Common myeloid progenitor, CD34-positive (primary cell): ENCODE results near the gene ZNF853.

Experiments
- CTCF ChIA-PET: fragments of 350-600 bp; sonication (Branson Sonifier 250); formaldehyde crosslinking; loops from one replicate; lab custom pipeline; 2021; ENCODE audit warnings: antibody characterized with exemption; lab: Charles Lee
- POLR2A ChIA-PET: fragments of 350-600 bp; sonication (Branson Sonifier 250); formaldehyde crosslinking; loops from one replicate; lab custom pipeline; 2021; ENCODE audit warnings: antibody characterized with exemption; lab: Charles Lee
- DNase-seq, 3 donors: peaks; one replicate each; pipeline versions ENCODE4 v3.0.0 to v3.0.0-alpha.2; 2013
- H3K27ac ChIP-seq, 2 experiments: 1 replicate in 1 of 2; 2 replicates in 1 of 2; pipeline ENCODE4 v1.7.0; 2013; ENCODE audit warnings: inconsistent platforms in 2 of 2, low read length in 2 of 2, mild to moderate bottlenecking in 2 of 2, low read depth in 1 of 2, moderate library complexity in 1 of 2; ENCODE audit not compliant: severe bottlenecking in 2 of 2, insufficient read depth in 1 of 2, poor library complexity in 1 of 2
- H3K27me3 ChIP-seq, 5 experiments: replicated peaks in 2 of 5; 1 replicate in 3 of 5; 2 replicates in 2 of 5; pipeline versions ENCODE4 v1.6.1 to v1.7.0; 2013; ENCODE audit warnings: low read length in 4 of 5, mild to moderate bottlenecking in 2 of 5, moderate library complexity in 2 of 5, inconsistent platforms in 1 of 5; ENCODE audit not compliant: insufficient read depth in 5 of 5, control insufficient read depth in 4 of 5
- H3K36me3 ChIP-seq, 4 experiments: 1 replicate in 2 of 4; 2 replicates in 2 of 4; pipeline versions ENCODE4 v1.6.1 to v1.7.0; 2013; ENCODE audit warnings: low read length in 3 of 4, control low read depth in 1 of 4, mild to moderate bottlenecking in 1 of 4; ENCODE audit not compliant: control insufficient read depth in 4 of 4, insufficient read depth in 4 of 4
- H3K4me1 ChIP-seq, 4 experiments: 1 replicate in 3 of 4; 2 replicates in 1 of 4; pipeline versions ENCODE4 v1.6.1 to v1.7.1; 2013; ENCODE audit warnings: low read length in 3 of 4, mild to moderate bottlenecking in 3 of 4, control low read depth in 1 of 4, inconsistent platforms in 1 of 4, moderate library complexity in 1 of 4; ENCODE audit not compliant: control insufficient read depth in 4 of 4, insufficient read depth in 4 of 4; ENCODE audit errors: control extremely low read depth in 1 of 4
- H3K4me3 ChIP-seq, 7 experiments: 1 replicate in 4 of 7; 2 replicates in 3 of 7; pipeline versions ENCODE4 v1.5.1 to v1.7.0; 2013; ENCODE audit warnings: mild to moderate bottlenecking in 7 of 7, low read length in 6 of 7, moderate library complexity in 6 of 7, inconsistent platforms in 2 of 7, low read depth in 2 of 7, control low read depth in 1 of 7; ENCODE audit not compliant: insufficient read depth in 4 of 7, control insufficient read depth in 1 of 7; ENCODE audit errors: extremely low read depth in 1 of 7
- H3K9me3 ChIP-seq, 5 experiments: 1 replicate in 4 of 5; 2 replicates in 1 of 5; pipeline versions ENCODE4 v1.6.1 to v1.7.1; 2013; ENCODE audit warnings: low read length in 4 of 5, mild to moderate bottlenecking in 2 of 5, inconsistent platforms in 1 of 5, low read depth in 1 of 5, moderate library complexity in 1 of 5; ENCODE audit not compliant: control insufficient read depth in 4 of 5, insufficient read depth in 2 of 5; ENCODE audit errors: control extremely low read depth in 1 of 5
- WGBS: methylation state at CpG from one replicate; pipeline ENCODE4 v1.1.5; 2013; ENCODE audit not compliant: insufficient coverage; 5-methylcytosine and 5-hydroxymethylcytosine counted together

The ZNF853 gene

DNA sequence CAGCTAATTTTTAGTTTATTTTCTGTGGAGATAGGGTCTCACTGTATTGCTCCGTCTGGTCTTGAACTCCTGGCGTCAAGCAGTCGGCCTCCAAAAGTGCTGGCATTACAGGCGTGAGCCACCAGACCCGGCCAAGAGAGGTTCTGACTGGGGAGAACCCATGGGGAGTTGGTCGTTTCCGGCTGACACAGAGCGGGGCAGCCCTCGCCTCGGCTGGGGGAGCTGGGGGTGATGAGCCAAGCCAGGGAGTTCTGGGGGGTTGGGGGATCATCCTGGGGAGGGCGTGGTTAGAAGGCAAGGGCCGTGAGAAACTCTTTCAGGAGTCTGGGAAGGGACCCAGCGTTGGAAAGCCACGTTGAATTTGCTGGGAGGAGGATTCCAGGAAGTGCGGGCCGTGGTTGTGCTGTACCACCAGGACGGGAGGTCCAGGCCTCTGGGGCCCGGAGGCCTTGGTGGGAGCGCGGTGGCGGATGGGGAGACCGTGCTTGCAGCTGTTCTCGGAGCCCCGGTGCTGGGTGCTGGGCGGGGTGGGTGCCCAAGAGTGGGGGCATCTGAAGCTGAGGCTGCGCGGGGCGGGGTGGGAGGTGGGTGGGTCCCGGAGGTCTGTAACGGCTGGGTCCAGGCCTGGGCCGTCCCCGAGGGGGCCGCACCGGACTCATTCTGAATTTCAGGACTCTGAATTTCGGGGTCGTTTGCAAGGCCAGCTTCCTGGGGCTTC lies 8.4 kb upstream of the ZNF853 start:
- WGBS = 98% methylated on average over 28 of the region's 36 CpGs
- H3K9me3 ChIP-seq = no peaks in the 10 kb centered on the region
- ChIA-PET POLR2A (interaction anchor here (0.6 kb wide), 1 partner anchor 11 kb away, joined by 3 read pairs; no protein-coding TSS in a partner anchor), CTCF (no interaction called here)
- no peak for DNase-seq
- peaks cover 5 to 50% (median 30%) of the 10 kb centered on the region in 4 experiments for H3K36me3 ChIP-seq
- H3K27me3 ChIP-seq = no peaks in the 10 kb centered on the region
- H3K27ac ChIP-seq = no peak overlapping the region
- H3K4me3 ChIP-seq = no peak overlapping the region
- no peaks in the 10 kb centered on the region for H3K4me1 ChIP-seq

GRCh38 chr7:6607651-6608051 lies 7.8 kb upstream of the ZNF853 start:
- WGBS = 97% methylated on average over 28 of the region's 38 CpGs
- DNase-seq = no peak
- Histone ChIP-seq H3K27ac (no peak overlapping the region), H3K4me1 (no peaks in the 10 kb centered on the region), H3K27me3 (no peaks in the 10 kb centered on the region), H3K9me3 (no peaks in the 10 kb centered on the region), H3K36me3 (peaks cover 5 to 44% (median 24%) of the 10 kb centered on the region in 4 experiments), H3K4me3 (no peak overlapping the region)
- CTCF ChIA-PET = no interaction called here
- POLR2A ChIA-PET = interaction anchor here (0.6 kb wide), 1 partner anchor 10 kb away, joined by 3 read pairs; no protein-coding TSS in a partner anchor

GRCh38 chr7:6608081-6608480 lies 7.3 kb upstream of the ZNF853 start:
- 98% methylated on average over 20 of the region's 27 CpGs for WGBS
- H3K36me3 ChIP-seq = peaks cover 5 to 41% (median 22%) of the 10 kb centered on the region in 4 experiments
- H3K4me1 ChIP-seq = no peaks in the 10 kb centered on the region
- ChIA-PET CTCF (no interaction called here), POLR2A (interaction anchor here (0.6 kb wide), 1 partner anchor 78 kb away, joined by 3 read pairs; no protein-coding TSS in a partner anchor)
- DNase-seq = no peak
- no peaks in the 10 kb centered on the region for H3K9me3 ChIP-seq
- H3K27ac ChIP-seq = no peak overlapping the region
- no peaks in the 10 kb centered on the region for H3K27me3 ChIP-seq
- no peak overlapping the region for H3K4me3 ChIP-seq

GRCh38 chr7:6608794-6609193 lies 6.6 kb upstream of the ZNF853 start:
- POLR2A ChIA-PET = interaction anchor here (0.6 kb wide), 1 partner anchor 79 kb away, joined by 3 read pairs; no protein-coding TSS in a partner anchor
- Histone ChIP-seq H3K27me3 (no peaks in the 10 kb centered on the region), H3K4me1 (no peaks in the 10 kb centered on the region), H3K9me3 (no peaks in the 10 kb centered on the region), H3K4me3 (no peak overlapping the region), H3K27ac (no peak overlapping the region), H3K36me3 (peaks cover 5 to 35% (median 21%) of the 10 kb centered on the region in 4 experiments)
- CTCF ChIA-PET = interaction anchor here (1.4 kb wide), 1 partner anchor 50 kb away, joined by 4 read pairs; no protein-coding TSS in a partner anchor
- 98% methylated on average over 11 of the region's 12 CpGs for WGBS
- no peak for DNase-seq

DNA sequence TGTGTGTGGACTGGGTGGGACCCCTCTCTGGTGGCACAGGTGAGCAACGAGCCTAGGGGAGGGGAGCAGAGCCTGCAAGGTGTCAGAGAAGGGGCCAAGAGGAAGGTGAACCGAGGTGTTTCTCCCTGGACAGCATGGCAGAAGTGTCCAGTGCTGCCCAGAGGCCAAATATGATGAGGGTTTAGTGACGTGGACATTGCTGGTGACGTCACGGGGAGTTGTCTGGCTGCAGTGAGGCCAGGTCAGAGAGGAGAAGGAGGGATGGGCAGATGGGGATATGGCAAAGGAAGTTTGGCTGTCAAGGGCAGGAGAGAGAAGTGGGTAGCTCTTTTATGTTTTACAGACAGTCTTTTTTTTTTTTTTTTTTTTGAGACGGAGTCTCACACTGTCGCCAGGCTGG lies 2.6 kb upstream of the ZNF853 start:
- no peaks in the 10 kb centered on the region for H3K9me3 ChIP-seq
- H3K4me1 ChIP-seq = peaks cover 0 to 14% (median 14%) of the 10 kb centered on the region in 4 experiments
- no peak overlapping the region for H3K27ac ChIP-seq
- no peak overlapping the region for H3K4me3 ChIP-seq
- H3K36me3 ChIP-seq = peaks cover 0 to 12% (median 5%) of the 10 kb centered on the region in 4 experiments
- ChIA-PET POLR2A (no interaction called here), CTCF (interaction anchor here (1.0 to 2.1 kb wide), 4 partner anchors 18 to 54 kb away, joined by 3 to 5 read pairs (median 4); no protein-coding TSS in a partner anchor)
- no peak for DNase-seq
- 91% methylated on average over 5 of the region's 7 CpGs for WGBS
- peaks cover 0 to 6% (median 0%) of the 10 kb centered on the region in 5 experiments for H3K27me3 ChIP-seq

DNA sequence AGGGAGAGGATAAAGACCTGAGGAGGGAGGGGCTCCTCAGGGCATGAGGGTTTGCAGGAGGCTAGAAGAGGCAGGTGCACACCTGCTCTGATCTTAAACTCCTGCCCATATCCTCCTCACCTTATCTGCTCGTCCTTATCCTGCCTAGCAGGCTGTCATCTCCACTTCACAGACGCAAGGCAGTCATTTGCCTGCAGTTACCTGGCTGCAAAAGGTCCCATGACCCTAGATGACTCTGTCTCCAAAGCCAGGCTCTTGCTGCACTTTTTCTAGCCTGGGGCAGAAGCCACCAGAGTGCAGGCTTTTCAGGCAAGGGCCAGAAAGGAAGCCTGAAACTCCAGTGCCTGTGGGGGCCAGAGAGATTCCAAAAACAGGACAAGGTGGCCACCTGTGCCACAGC lies 1.7 kb upstream of the ZNF853 start:
- ChIA-PET POLR2A (no interaction called here), CTCF (no interaction called here)
- Histone ChIP-seq H3K27me3 (peaks cover 0 to 6% (median 0%) of the 10 kb centered on the region in 5 experiments), H3K36me3 (peaks cover 0 to 7% (median 0%) of the 10 kb centered on the region in 4 experiments), H3K4me3 (no peak overlapping the region), H3K27ac (no peak overlapping the region), H3K9me3 (no peaks in the 10 kb centered on the region), H3K4me1 (peaks cover 0 to 14% (median 14%) of the 10 kb centered on the region in 4 experiments)
- WGBS = 46% methylated on average over 2 of the region's 2 CpGs
- no peak for DNase-seq
